SK-N-SH (cell line): ENCODE data around the gene TMPRSS11D.
A peak's percentile ranks its signal among the peaks of the same experiment; 100 is the strongest.

ENCODE experiments used
- CHD2 ChIP-seq: fragments of 150-350 bp; IDR thresholded peaks from 2 replicates; pipeline ENCODE4 v1.6.1; 2018; ENCODE audit warnings: low read length; ENCODE audit not compliant: partially characterized antibody
- EP300 ChIP-seq, 2 experiments: IDR thresholded peaks; 2 replicates each; pipeline versions ENCODE4 v1.4.0 to v1.6.1; 2012; ENCODE audit warnings: borderline replicate concordance in 1 of 2, low read depth in 1 of 2, low read length in 1 of 2
- JUND ChIP-seq: IDR thresholded peaks from 2 replicates; pipeline ENCODE4 v1.4.0; 2012
- MXI1 ChIP-seq: IDR thresholded peaks from 2 replicates; pipeline ENCODE4 v1.6.1; 2012; ENCODE audit warnings: mild to moderate bottlenecking, low read depth, low read length, improper control_type of control experiment
- PBX3 ChIP-seq: IDR thresholded peaks from 2 replicates; pipeline ENCODE4; 2012
- POLR2AphosphoS5 ChIP-seq: IDR thresholded peaks from 2 replicates; pipeline ENCODE4 v1.6.1; 2012; ENCODE audit warnings: low read depth, low read length
- RFX5 ChIP-seq: IDR thresholded peaks from 2 replicates; pipeline ENCODE4 v1.6.1; 2012; ENCODE audit warnings: mild to moderate bottlenecking, improper control_type of control experiment, low read length
- RXRA ChIP-seq: IDR thresholded peaks from 2 replicates; pipeline ENCODE4 v1.4.0; 2012; ENCODE audit warnings: low read depth, mild to moderate bottlenecking, borderline replicate concordance
- TAF1 ChIP-seq: IDR thresholded peaks from 2 replicates; pipeline ENCODE4 v1.6.1; 2012; ENCODE audit warnings: low read depth, mild to moderate bottlenecking, low read length, moderate library complexity, borderline replicate concordance
- TEAD4 ChIP-seq: IDR thresholded peaks from 2 replicates; pipeline ENCODE4 v1.4.0; 2012; ENCODE audit warnings: mild to moderate bottlenecking, borderline replicate concordance; ENCODE audit not compliant: insufficient read depth
- YY1 ChIP-seq: IDR thresholded peaks from 2 replicates; pipeline ENCODE4 v1.4.0; 2012; ENCODE audit warnings: low read depth, mild to moderate bottlenecking
- TF ChIP-seq, protein P1 (sequence below): fragments of 200-600 bp; sonication (generic); IDR thresholded peaks from 2 replicates; pipeline ENCODE4 v1.6.1; 2017; ENCODE audit warnings: antibody characterized with exemption, mild to moderate bottlenecking, moderate library complexity
- TF ChIP-seq, protein P2 (sequence below): IDR thresholded peaks from 2 replicates; pipeline ENCODE4 v1.6.1; 2012; ENCODE audit warnings: mild to moderate bottlenecking, low read depth, low read length, moderate library complexity
- TF ChIP-seq, protein P3 (sequence below): IDR thresholded peaks from 2 replicates; pipeline ENCODE4 v1.4.0; 2012; ENCODE audit warnings: low read depth

- TF ChIP-seq TAF1 (no peak), RFX5 (no peak), MXI1 (no peak), EP300 (IDR thresholded peaks at IDR 0.05; ENCODE audit: borderline replicate concordance in 1 of 2, low read depth in 1 of 2, low read length in 1 of 2) (peak in 1 of 2 experiments; percentile 69; a peak in 3 of 4 replicates), PBX3 (peak; percentile 41; the same call in 1 of the 2 replicates), CHD2 (no peak), YY1 (no peak), RXRA (no peak), JUND (peak; percentile 74), POLR2AphosphoS5 (peak; percentile 19; the same call in 1 of the 2 replicates), TEAD4 (peak; percentile 49; the same call in 1 of the 2 replicates)
- TF ChIP-seq, protein P1, sequence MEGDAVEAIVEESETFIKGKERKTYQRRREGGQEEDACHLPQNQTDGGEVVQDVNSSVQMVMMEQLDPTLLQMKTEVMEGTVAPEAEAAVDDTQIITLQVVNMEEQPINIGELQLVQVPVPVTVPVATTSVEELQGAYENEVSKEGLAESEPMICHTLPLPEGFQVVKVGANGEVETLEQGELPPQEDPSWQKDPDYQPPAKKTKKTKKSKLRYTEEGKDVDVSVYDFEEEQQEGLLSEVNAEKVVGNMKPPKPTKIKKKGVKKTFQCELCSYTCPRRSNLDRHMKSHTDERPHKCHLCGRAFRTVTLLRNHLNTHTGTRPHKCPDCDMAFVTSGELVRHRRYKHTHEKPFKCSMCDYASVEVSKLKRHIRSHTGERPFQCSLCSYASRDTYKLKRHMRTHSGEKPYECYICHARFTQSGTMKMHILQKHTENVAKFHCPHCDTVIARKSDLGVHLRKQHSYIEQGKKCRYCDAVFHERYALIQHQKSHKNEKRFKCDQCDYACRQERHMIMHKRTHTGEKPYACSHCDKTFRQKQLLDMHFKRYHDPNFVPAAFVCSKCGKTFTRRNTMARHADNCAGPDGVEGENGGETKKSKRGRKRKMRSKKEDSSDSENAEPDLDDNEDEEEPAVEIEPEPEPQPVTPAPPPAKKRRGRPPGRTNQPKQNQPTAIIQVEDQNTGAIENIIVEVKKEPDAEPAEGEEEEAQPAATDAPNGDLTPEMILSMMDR = no peak
- TF ChIP-seq, protein P2, sequence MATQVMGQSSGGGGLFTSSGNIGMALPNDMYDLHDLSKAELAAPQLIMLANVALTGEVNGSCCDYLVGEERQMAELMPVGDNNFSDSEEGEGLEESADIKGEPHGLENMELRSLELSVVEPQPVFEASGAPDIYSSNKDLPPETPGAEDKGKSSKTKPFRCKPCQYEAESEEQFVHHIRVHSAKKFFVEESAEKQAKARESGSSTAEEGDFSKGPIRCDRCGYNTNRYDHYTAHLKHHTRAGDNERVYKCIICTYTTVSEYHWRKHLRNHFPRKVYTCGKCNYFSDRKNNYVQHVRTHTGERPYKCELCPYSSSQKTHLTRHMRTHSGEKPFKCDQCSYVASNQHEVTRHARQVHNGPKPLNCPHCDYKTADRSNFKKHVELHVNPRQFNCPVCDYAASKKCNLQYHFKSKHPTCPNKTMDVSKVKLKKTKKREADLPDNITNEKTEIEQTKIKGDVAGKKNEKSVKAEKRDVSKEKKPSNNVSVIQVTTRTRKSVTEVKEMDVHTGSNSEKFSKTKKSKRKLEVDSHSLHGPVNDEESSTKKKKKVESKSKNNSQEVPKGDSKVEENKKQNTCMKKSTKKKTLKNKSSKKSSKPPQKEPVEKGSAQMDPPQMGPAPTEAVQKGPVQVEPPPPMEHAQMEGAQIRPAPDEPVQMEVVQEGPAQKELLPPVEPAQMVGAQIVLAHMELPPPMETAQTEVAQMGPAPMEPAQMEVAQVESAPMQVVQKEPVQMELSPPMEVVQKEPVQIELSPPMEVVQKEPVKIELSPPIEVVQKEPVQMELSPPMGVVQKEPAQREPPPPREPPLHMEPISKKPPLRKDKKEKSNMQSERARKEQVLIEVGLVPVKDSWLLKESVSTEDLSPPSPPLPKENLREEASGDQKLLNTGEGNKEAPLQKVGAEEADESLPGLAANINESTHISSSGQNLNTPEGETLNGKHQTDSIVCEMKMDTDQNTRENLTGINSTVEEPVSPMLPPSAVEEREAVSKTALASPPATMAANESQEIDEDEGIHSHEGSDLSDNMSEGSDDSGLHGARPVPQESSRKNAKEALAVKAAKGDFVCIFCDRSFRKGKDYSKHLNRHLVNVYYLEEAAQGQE = no peak
- TF ChIP-seq, protein P3, sequence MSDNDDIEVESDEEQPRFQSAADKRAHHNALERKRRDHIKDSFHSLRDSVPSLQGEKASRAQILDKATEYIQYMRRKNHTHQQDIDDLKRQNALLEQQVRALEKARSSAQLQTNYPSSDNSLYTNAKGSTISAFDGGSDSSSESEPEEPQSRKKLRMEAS = no peak
Measured at GRCh38 chr4:67885762-67886161, 2.0 kb upstream of the TMPRSS11D start.
